Esophagus muscularis mucosa (tissue), 3 donors: ENCODE results near the gene STK33.

ENCODE experiments used
- CTCF ChIP-seq, 3 experiments: fragments of 200-600 bp in 2 of 3; fragments of 450-650 bp in 1 of 3; sonication (generic) in 2 of 3; IDR thresholded peaks; one replicate each; pipeline ENCODE4 v1.5.1; 2017 to 2019; ENCODE audit warnings: antibody characterized with exemption in 3 of 3, mild to moderate bottlenecking in 2 of 3, moderate library complexity in 1 of 3
- POLR2A ChIP-seq: fragments of 450-650 bp; IDR thresholded peaks from one replicate; pipeline ENCODE4 v1.6.1; 2017; ENCODE audit warnings: antibody characterized with exemption, moderate library complexity, mild to moderate bottlenecking, low read depth
- POLR2AphosphoS5 ChIP-seq, 2 donors: sonication (generic); formaldehyde crosslinking; IDR thresholded peaks; one replicate each; pipeline ENCODE4 v1.6.1; 2017; ENCODE audit warnings: antibody characterized with exemption in 2 of 2

- TF ChIP-seq POLR2AphosphoS5 (IDR thresholded peaks at IDR 0.05) (no peak), POLR2A (no peak), CTCF (IDR thresholded peaks at IDR 0.05) (no peak)
Measured at GRCh38 chr11:8345179-8345578, 248.8 kb downstream of the STK33 start.
